Right ventricle myocardium superior (tissue), 1 donor: ENCODE results near the gene MAML3. TPM values are rescaled to one million over a fixed set of nuclear protein-coding genes. Genes with fewer than 3 reads are reported as not detected.
A peak's percentile ranks its signal among the peaks of the same experiment; 100 is the strongest.

Experiments
- ATAC-seq: fragments of 200-7000 bp; cut with Tn5 transposase; one replicate; pipeline ENCODE4 v1.9.1; 2020; ENCODE audit warnings: mild to moderate bottlenecking; ENCODE audit not compliant: poor library complexity
- DNase-seq: peaks from one replicate; pipeline ENCODE4 v3.0.0-alpha.2; 2020
- intact Hi-C: fragments of 100-400 bp; cut with DNase I; formaldehyde crosslinking; loops from one replicate; pipeline ENCODE4 v1.11.2; 2022
- total RNA-seq: library from RNA; stranded (reverse); fragmentation: NEBNext Ultra II Directional; extraction: Animal tissue kit (Norgen Biotek cat#: 25700); gene quantifications from one replicate; pipeline ENCODE4 v1.2.1, GENCODE V29; 2021
- donor health status: DM: no; HTN: yes; CAD: no; lungs with severe emphysema.

MAML3 gene
- total RNA-seq, 1 donor from 2014 or later = 2.4 TPM

DNA sequence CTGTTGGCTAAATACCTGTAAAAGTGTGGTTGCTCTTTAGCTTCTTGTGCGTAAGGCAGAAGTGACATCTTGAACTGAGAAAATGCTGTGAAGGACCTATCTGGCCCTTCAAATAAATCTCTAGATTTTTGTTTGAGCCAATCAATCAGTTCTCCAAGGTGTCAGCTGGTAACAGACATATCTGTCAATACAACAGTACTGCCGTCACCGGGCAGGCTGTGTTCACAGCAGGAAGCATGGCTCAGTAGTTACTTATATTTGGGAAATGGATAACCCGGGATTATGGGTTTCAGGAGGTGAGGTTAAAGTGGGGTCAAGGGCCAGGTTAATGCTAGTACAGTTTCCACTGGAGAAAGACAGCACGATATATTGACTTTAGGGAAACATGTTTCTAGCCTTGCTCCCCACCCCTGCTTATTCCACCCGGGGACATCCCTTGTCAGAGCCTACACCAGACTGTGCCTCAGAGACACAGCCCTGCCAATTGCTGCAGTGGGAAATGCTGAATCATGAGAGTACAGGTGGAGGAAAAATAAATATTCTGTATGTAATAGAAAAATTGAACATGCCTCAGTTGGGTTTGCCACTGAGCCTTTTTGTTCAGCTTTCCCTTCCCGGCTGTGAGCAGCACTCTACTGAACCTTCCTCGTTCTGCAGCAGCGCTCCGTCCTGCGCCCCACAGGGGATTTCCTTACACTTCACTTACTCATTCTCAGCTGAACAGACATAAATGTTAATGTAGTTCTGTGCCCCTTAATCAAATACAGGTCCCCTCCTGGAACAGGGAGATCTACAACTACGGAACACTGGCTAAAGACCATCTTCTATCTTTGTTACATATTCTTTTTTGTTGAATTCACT lies 367.3 kb downstream of the MAML3 start:
- intact Hi-C loops = no loop called here
- no peak for DNase-seq
- no peak for ATAC-seq

DNA sequence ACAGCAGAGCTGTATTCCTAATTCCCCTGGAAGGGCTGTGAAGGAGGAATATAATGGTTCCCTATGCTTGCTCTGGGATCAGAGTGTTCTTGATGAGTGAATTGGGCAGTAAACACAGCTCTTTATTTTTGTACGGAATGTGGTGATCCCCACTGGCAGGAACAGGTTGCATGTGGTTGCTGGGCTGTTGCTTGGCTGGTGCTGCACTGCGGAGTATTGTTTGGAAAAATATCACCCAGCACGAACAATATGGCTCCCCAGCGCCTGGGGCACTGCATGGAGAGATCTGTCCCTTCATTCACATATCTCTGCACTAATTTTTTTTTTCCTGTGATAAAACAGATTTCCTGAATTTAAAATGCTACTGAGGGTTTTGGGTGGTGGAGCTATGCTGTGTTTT lies 368.6 kb downstream of the MAML3 start:
- no peak for DNase-seq
- intact Hi-C loops = no loop called here
- no peak for ATAC-seq

DNA sequence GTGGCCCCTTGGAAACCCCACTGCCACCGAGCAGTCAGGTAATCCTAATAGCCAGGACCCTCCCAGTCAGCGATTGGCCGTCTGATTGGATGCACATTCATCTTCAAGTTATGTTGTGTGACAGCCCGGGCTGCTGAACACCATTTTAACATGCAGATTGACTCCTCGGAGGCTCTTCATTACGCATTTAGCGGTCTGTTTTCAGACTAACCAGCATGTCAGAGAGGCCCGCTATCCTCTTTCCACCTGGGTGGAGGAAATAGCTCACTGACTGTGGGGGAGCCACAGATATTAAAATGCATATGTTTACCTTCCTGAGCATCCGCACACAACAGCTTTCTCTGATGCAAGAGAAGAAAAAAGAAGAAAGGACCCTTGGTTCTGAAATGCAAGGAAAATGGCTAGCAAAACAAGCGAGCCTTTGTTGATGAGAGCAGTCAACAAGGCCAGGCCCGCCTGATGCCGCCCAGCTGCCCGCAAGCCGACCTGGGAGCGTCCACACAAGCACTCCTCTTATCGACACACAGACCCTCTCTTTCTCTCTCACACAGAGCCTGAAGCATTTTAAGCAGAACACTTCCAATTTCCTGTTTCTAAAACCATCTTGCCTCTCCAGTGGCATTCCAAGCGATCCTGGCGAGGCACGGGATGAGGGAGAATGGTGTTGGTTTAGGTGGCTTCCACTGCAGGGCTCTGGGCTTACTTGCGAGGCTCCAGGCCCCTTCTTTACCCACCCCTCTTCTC lies 370.1 kb downstream of the MAML3 start:
- intact Hi-C loops = no loop called here
- DNase-seq (no peak), ATAC-seq (no peak)

DNA sequence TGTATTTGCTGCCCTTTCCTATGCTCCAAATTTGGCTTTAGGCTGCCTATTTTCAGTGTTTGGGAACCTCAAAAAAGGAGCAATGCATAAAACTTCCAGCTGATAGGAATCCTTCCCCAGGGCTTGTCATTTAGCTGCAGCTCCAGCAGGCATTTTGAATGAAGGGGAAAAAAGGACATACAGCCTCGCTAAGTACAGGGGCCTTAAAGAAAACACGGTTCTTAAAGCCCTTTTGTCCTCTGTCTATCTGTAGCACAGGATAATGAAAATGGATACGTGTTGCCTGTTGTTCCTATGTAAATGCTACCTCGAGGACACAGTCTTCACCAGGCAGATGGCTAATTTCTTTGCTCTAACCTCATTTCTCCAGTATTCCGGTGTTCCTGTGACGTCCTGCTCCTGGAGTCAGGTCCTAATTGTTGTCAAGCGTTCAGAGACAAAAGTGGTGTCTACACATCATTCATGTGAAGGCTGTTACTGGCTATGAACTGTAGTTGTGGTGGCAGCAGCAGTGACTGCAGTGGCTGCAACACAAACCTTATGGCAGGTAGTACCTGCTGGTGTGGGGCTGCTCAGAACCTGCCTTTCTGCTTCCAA lies 371.0 kb downstream of the MAML3 start:
- DNase-seq = no peak

DNA sequence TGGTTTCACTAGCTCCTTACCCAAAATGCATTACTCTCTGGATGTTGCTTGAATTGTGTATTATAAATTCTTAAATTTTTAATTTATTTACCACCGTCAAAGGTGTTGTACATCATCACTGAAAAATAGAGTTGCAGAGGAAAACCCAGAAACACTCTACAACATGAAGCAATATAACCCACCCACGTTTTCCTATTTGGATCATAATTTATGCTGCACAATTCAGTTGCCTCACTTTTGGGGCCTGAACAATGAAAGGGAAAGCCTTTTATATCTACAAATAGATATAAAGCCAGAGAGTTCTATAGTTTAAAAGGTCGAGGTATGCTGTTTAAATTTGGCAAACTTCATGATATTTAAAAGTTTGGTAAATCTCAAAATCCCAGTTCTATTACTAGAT lies 372.9 kb downstream of the MAML3 start:
- intact Hi-C loops = no loop called here

More for the DNA sequence above, 371.0 kb downstream of the MAML3 start:
- ATAC-seq = no peak
- intact Hi-C loops = no loop called here

DNA sequence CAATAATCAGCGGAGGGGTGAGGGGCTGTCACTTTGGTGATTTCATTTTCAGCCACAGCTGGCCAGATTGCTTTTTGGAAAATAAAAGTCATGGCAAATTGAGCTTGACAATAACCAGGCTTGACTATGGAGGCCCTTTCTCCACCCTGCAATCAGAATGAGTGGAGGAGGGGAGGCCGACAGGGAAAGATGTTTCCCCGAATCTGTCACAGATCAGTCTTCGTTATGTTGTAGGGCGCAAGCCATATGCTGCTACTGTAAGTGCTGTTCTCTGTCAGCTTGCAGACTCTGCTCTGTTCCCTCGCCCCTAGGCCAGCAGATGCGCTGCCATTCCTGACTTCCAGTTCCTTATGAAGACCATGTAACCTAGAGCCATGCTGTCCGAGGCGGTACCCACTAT lies 374.3 kb downstream of the MAML3 start:
- intact Hi-C loops = no loop called here
- ATAC-seq = no peak
- DNase-seq = no peak

More for the DNA sequence above, 372.9 kb downstream of the MAML3 start:
- DNase-seq (no peak), ATAC-seq (no peak)

DNA sequence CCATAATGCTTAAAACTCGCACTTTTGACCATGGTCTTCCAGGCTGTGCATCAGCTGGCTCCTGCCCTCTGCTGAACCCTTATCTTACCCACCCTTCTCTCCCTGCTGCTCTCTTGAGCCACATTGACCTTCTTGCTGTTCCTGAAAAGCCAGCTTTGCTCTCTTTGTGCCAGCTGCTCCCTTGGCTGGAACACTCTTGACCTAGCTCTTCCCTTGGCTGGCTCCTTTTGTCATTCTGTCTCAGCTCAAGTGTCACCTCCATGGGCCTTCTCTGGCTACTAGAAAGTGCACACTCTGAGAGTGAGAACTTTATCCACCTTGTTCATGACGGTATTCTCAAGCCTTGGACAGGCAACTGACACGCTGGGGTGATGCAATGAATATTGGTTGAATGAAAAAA lies 376.2 kb downstream of the MAML3 start:
- DNase-seq (no peak), ATAC-seq (peak; percentile 73)
- intact Hi-C loops = no loop called here

DNA sequence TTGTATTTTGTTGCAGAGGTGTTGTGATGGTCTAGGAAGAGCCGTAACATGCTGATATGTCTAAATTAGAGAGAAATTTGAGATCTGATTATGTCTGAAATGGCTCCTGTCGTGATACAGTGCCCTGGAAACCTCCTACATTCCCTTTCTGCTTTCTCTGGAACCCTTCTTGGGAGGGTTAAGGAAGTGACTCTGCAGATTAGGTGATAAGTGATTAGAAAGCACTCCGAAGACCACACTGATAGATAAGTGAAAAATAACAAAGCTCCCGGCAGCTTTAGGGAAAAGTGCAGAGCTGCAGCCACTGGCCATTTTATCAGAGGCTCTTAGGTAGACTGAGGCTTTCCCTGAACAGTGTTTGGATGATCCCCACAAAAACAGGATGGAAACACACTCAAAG lies 377.7 kb downstream of the MAML3 start:
- intact Hi-C loops = no loop called here
- DNase-seq (no peak), ATAC-seq (no peak)

DNA sequence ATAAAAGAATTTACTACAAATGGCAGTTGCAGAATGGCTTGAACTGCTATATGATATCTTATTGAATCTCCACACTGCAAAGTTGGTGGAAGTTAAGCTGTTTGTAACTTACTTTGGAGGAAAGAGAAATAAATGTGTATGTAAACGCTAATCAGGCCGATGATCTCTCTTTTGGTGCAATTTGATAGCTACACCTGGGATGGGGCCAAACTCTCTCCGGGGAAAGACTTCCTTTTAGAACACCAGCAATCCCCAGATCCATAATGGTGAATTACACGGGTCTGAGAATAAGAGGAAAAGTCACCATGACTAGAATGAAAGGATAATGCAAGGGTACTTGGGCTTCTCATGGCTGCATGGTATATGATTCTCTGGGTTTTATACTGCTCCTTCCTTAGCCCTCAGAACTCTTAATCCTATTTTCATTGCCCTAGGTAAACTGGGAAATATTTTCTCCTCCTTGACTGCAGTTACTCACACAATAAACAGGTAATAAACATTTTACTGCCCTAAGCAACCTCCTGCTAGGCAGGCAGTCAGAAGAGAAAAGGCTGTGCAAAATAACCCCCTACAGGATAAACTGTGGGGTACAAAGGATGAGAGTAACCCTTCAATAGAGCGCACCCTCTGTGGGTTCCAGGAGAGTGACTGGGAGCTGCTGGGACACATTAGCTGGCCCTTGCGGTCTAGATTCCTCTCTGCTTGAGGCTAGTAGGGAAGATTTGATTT lies 379.1 kb downstream of the MAML3 start:
- no peak for DNase-seq
- ATAC-seq = no peak
- intact Hi-C loops = no loop called here

DNA sequence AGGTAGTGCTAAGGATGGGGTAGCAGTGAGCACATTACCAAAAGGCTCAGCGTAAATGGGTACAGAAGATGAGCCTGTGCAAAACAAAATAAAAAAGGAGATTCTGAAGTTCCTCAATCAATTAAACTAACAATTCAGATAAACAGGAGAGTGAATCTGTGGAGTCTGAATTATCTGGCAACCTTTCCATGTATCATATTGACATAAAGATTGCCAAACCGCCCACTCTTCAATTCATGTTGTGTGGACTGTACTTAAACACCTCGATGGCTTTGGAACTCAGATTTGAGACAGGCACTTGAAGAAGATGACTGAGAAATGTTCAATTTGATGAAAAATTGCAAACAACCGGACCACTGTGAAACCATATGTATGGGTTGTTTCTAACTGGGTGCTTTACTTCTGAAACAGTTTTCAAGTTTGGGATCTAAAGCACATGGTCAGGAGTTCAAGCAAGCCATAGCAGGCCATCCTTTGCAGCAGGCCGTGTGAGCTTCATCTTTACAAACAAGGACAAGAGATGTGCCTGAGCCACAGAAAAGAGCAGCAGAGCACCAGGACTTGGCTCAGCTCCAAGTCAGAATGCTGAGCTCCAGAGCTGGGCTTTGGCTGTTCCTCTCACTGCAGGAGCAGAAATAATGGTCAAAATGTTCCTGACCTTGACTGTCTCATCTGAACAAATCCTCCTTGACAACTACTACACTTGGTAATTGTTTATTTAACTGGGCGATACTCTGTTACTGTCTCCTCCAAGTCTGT lies 380.2 kb downstream of the MAML3 start:
- intact Hi-C loops = no loop called here
- no peak for ATAC-seq
- DNase-seq = no peak

DNA sequence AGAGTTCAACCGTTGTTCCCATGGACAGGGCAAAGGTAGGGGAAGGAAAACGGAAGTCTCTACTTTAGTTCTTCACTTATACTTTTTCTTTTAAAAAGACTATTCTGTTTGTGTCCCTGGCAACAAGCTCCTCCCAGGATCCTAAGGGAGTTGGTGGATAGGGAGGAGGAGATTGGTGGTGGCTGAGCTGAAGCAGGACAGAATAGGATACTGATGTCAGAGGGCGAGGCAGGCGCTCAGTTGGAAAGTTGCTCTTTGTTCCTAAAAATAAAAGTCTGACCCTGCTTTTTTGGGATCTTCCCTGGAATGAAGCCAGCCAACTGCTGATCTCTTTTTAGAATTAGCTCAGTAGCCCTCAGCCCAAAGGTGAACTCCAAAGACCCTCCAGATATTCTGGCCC lies 383.6 kb downstream of the MAML3 start:
- peak; percentile 88 for ATAC-seq

DNA sequence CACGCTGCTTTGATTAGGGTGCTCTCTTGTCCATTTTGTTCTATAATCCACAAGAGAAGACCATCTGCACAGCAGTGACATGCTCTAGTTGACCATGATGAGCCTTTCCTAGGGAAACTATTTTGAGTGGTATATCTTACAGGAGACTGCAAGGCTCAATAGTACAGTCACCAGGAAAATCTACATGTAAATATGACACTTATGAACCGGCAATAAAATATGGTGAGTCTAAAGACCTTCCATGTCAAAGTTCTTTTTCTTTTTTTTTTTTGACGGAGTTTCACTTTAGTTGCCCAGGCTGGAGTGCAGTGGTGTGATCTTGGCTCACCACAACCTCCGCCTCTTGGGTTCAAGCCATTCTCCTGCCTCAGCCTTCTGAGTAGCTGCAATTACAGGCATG lies 384.6 kb downstream of the MAML3 start:
- intact Hi-C loops = loop anchor here (10.0 kb wide), 1 partner anchor 55 kb away; no protein-coding TSS in a partner anchor
- DNase-seq (no peak), ATAC-seq (no peak)

More for the DNA sequence above, 383.6 kb downstream of the MAML3 start:
- intact Hi-C loops = no loop called here
- DNase-seq = peak; percentile 48

DNA sequence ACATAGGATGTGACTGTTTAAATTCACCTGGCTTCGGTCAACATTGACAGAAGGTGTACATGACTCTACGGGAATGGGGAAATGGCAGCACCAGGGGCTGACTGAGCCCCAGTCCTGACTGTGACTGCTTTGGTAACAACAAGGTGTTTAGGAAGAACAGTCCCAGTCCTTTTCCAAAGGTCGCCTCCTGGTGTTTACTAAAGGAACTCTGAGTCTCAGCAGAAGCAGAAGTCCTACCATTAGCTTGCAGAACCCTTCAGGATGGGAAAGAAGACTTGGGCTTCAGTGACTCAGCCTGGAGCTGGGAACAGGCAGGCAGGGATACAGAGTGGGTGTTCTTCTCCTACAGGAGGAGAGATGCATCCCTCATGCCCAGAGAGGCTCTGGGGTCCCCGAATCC lies 385.1 kb downstream of the MAML3 start:
- no peak for DNase-seq
- intact Hi-C loops = loop anchor here (10.0 kb wide), 1 partner anchor 56 kb away; no protein-coding TSS in a partner anchor

DNA sequence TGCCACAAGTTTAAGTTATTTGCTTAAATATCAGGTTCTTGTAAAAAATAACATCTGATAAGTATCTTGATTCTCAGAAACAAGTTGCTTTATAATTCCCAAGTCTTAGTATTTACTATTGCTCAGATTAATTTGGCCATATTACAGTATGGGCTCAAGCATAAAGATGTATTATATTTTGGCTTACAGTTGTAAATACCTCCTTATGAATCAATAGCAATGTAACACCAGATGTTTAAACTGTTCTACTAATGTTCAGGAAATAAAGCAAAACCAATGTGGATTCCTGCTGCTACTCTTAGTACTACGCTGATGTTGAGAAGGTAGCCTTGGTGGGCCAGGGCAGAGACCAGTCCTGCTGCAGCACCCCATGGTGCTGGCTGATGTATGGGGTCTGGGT lies 385.6 kb downstream of the MAML3 start:
- intact Hi-C loops = loop anchor here (10.0 kb wide), 1 partner anchor 56 kb away; no protein-coding TSS in a partner anchor
- no peak for ATAC-seq

More for the DNA sequence above, 385.1 kb downstream of the MAML3 start:
- ATAC-seq = no peak

DNA sequence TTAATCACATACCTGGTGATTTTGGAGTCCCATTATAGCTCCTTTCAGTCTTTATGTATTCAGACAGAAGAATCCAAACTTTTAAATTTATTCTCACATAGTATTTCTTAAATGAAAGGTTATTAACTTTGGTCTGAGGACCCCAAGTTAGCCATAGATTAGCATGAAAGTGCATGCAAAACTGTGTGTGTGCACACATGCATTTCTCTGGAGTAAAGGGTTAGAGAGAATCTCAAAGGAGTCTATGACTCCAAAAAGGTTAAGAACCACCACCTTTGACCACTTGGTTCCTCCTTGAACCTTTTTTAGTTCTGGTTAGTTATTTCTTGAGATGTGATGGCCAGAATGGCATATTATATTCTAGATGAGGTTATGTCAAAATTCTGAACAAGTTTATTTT lies 386.4 kb downstream of the MAML3 start:
- intact Hi-C loops = loop anchor here (10.0 kb wide), 1 partner anchor 57 kb away; no protein-coding TSS in a partner anchor
- ATAC-seq = no peak
- DNase-seq = no peak

More for the DNA sequence above, 385.6 kb downstream of the MAML3 start:
- no peak for DNase-seq

DNA sequence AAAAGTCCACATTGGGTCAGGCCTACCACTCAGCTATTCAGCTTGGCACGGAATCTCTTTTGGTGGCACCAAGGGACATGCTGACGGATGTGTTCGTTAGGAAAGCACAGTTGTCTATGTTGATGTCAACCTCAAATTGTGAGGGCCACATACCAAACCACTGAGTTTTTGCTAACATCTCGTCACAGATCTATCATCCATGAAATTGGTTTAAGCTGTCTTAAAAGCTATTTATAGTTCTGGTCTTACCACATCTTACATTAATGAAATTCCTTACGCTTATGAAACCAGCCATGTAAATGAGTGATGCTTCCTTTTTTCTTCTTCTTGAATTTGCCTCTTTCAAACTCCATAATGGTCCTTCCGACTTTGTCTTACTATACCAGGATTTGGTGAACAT lies 386.8 kb downstream of the MAML3 start:
- DNase-seq = no peak
- no peak for ATAC-seq
- intact Hi-C loops = loop anchor here (10.0 kb wide), 1 partner anchor 58 kb away; no protein-coding TSS in a partner anchor

DNA sequence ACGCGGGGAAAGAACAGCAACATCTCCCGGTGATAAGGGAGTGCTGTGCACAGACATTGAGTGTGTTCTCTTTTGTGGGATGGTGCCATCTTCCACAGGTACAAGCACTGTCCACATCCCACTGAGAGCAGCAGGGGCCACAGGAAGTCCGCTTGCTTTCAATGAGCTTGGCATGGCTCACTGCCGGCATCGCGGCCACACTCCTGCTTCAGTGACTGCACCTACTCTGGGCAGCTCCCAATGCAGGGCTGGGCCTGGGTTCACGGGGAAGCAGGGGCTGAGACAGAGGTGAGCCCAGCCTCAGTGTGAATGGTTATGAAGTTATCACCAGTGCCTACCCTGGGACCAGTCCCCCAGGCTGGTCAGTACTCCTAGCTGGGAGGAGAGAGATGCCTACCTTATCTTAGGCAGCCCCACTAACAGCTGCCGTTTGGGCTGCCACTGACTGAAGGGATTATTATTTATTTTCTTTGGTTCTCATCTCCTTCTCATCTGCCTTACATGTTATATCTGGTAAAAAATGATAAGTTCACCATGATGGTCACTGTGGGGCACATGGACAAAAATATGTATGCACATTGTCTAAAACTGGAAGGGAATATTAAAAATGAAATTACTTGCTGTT lies 389.2 kb downstream of the MAML3 start:
- intact Hi-C loops = loop anchor here (1.0 to 10.0 kb wide), 2 partner anchors 29 to 60 kb away; no protein-coding TSS in a partner anchor

More for the DNA sequence above, 389.2 kb downstream of the MAML3 start:
- peak; percentile 36 for ATAC-seq
- peak; percentile 52 for DNase-seq
